ENCODE measurements around the gene PFN1.

The PFN1 gene

GRCh38 chr17:4948166-4948930, at the start of gene PFN1:
Gene PFN1 (minus strand): TSS chr17:4948530. CDS start chr17:4948394, 136 bp downstream.
- DNase-seq = peak; percentile 87

GRCh38 chr17:4997302-4998026, 49.1 kb upstream of the PFN1 start, which contains the start of the genes INCA1 and KIF1C:
Gene INCA1 (minus strand): TSS chr17:4997522. CDS start chr17:4994437, 3,085 bp downstream.
Gene KIF1C (plus strand): TSS chr17:4997950. CDS start chr17:5000247, 2,297 bp downstream.
- peak; percentile 90 for DNase-seq

- DNase-seq = no peak
Measured at GRCh38 chr17:4994081-4994595, 45.8 kb upstream of the PFN1 start.

- DNase-seq = no peak
Measured at GRCh38 chr17:4987767-4988567, 39.6 kb upstream of the PFN1 start.

DNA sequence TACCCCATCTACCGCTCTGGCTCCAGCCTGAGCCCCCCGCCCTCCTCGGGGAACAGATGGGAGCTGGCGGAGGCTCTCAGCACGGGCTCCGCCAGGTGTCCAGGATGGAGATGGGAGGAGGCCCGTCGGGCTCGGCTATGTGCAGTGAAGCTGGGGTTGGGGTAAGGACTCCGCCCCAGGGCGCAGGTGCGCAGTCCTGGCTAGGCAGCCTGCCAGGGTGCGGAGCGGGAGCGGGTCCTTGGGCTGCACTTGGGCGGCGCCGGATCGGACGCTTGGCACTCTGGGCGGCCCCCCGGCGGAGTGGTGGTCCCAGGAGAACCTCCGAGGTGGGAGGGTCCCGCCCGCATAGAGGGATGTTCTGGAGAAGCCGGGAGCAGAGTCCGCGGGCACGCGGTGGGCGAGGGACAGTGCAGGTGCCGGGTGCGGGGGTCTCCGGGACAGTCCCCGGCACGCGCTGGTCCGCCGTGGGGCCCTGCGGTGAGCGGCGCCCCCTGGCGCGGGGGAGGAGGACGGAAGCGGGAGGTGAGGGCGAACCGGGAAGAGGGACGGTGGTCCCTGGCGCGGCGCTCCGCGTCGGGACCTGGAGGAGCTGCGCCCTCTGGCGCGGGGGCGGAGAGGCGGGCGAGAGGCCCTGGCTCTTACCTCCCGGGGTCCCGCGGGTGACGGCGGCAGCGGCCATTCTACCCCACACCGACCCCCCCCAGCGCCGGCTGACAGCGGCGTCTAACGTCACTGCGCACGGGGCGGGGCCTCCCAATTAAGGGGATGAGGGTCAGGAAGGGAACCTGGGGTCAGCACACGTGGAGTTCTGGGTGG, 38.8 kb upstream of the PFN1 start, which contains the start of gene CAMTA2:
Gene CAMTA2, minus strand, starts transcription at position 725 of the 816 bp plus-strand sequence. CDS start 1,453 bp downstream, outside the sequence.
- DNase-seq = peak; percentile 91

DNA sequence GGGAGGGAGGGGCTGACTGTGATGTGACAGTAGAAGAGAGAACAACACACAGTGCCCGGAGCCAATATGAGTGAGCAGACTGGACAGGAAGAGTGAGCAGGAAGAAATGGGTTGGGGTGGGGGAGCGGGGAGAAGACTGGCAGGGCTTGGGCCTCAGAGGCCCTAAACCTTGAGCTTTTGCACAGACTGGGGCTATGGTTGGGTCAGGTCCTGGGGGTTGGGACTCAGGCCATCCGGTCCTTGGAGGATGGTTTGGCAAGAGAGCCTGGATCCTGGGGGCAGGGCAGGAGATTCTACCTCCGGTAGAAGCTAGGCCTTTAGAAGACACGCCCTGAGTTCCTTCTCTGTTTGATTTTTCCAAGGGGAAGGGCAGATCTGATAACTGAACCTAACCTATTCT, 38.1 kb upstream of the PFN1 start:
- no peak for DNase-seq

- DNase-seq = no peak
Measured at GRCh38 chr17:4982305-4982704, 34.0 kb upstream of the PFN1 start.

DNA sequence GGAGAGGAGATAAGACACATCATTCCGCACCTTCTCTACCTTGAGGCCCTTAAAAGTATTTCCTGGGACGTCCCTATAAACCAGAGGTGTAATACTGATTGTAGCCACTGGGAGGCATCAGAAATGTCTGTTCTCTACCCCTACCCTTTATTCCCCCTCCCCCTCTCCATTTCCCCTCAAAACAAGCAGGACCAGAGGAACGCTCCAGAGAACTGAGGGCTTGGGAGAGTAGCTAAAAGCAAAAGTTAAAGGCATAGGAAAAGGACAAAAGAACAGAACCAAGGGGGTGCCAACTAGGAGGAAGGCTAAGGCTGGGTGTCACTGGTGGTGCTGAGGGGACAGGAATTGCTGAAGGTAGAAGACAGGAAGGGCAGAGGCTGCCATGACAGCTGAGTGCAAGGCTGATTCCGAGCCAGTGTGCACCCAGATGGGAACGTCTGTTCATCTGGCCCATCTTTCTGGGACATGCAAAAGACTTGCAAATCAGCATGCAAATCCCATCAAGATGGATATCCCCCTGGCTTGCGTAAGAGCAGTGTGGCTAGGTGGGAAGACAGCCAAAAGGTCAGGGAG, 32.4 kb upstream of the PFN1 start:
- no peak for DNase-seq

DNA sequence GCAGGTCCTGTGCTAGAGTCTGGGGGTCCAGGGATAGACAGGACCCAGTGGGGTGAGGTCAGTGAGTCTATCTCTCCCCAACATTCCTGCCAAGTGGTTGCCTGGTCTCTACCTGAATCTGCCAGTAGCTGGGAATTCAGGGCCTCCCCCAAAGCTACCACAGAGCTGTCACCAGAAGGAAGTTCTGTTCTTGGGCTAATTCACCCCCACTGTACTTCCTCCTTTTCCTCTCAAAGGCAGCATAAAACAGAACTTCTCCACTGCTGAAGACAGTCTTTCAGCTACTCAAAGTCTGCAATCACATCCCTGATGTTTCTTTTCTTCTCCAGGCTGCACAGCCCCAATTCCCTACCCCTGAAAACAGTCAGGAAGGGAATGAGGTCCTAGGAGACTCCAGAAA, 30.4 kb upstream of the PFN1 start:
- DNase-seq = no peak

DNA sequence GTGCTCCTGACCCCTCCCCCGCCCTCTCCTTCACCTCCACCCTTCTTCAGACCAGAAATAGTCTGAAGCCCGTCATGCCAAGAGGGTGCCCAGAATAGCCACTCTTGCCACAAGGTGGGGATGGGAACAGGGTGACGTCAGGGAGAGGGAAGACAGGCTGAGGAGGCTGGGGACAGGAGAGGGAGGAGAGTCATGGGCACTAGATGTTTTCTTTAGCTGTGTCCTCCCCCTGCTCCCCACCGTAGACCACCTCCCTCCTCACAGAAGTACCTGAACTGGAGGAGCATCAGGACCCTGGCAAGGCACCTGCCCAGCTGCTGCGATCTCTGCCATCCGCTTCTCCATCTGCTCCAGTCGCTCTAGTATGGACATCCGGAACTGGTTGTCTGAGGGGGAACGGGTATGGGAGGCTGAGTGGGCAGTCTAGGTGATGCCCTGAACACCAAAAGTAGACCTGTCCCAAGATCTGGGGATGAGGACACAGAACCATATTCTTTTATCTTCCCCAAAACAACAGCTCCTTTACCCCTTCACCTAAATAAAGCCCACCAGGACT, 25.9 kb upstream of the PFN1 start:
- DNase-seq = no peak

- no peak for DNase-seq
Measured at GRCh38 chr17:4973256-4974114, 25.2 kb upstream of the PFN1 start.

DNA sequence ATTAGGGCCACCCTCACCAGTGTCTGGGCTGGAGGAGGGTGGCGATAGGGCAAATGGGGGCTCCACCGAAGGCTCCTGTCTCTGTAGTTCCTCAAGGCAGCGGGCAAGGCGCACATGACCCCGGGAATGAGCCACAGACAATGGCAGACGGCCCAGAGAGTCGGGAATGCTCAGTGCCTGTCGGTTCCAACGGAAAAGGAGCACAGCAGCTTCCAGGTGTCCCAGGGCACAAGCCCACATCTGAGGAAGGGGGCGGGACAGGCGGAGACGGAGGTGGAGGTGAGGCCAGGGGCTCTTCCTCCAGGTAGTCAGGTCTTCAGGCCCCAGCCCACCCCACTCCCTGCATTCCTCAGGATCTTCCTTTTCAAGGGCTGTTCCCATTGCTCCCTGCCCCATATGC, 24.4 kb upstream of the PFN1 start:
- no peak for DNase-seq

- no peak for DNase-seq
Measured at GRCh38 chr17:4972322-4972721, 24.0 kb upstream of the PFN1 start.

DNA sequence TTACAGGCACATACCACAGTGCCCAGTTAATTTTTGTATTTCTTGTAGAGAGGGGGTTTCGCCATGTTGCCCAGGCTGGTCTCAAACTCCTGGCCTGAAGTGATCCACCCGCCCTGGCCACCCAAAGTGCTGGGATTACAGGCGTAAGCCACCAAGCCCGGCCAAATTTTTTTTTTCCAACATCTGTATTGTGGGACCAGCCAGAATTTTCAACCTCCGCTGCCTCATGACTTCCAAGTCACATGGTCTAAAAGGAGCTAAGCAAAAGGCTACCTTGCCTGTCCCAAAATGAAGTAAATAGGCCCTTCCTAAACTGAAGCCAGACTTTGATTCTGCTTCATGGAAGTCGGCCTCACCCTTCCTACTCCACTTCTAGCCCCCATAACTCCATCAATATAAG, 23.5 kb upstream of the PFN1 start:
- no peak for DNase-seq

GRCh38 chr17:4970273-4970672, 21.9 kb upstream of the PFN1 start:
- DNase-seq = no peak

DNA sequence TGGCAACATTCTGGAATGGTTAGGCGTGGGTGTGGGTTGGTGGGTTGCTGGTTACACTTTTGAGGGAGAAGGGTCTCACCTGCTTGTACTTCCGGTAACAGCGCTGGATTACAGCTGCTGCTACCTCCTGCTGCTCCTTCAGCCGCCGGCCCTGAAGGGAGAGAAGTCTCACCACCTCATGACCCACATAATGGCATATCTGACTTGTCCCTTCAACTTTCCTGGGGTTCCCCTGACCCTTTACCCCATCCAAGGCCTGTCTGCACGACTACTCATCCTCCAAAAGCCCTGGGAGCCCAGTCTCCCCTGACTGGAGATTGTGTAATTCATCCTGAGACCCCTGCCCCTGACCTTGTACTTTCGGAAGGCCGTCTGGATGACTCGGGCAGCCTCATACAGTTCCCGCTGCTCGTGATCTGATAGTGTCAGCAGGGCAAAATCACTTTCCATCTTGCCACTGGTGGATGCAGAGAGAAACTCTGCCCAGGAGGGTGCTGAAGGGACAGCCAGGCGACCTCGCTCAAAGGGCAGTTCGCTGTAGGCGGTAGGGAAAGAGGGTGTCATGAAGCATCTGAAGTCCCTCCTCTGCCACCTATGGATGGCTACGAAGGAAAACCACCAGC, 21.3 kb upstream of the PFN1 start:
- peak; percentile 28 for DNase-seq

GRCh38 chr17:4969047-4969550, 20.8 kb upstream of the PFN1 start:
- peak; percentile 35 for DNase-seq

GRCh38 chr17:4968486-4969046, 20.2 kb upstream of the PFN1 start:
- peak; percentile 43 for DNase-seq
